ENCODE measurements around the gene SYK. TPM values are rescaled to one million over a fixed set of nuclear protein-coding genes. Genes with fewer than 3 reads are reported as not detected.

SYK gene
- total RNA-seq, 1 donor from 2014 or later: 88.9 TPM

- Histone ChIP-seq H3K4me3 (no peak overlapping the region), H3K27ac (no peak overlapping the region), H3K27me3 (ENCODE audit: low read depth) (no peaks in the 10 kb centered on the region), H3K9me3 (no peaks in the 10 kb centered on the region), H3K4me1 (no peaks in the 10 kb centered on the region), H3K36me3 (no peaks in the 10 kb centered on the region)
- DNase-seq (no peak), ATAC-seq (no peak)
- intact Hi-C loops (cut with DNase I): no loop called here
- TF ChIP-seq CTCF (IDR thresholded peaks at IDR 0.05): no peak
Observed at GRCh38 chr9:90903766-90904424, 102.3 kb downstream of the SYK start.

- peak; percentile 65 to 71 for ATAC-seq
- DNase-seq: peak; percentile 87
Observed at GRCh38 chr9:90904706-90905478, 103.3 kb downstream of the SYK start.

GRCh38 chr9:90905822-90906221 is 104.2 kb downstream of the SYK start:
- Histone ChIP-seq H3K4me3 (no peak overlapping the region), H3K4me1 (no peaks in the 10 kb centered on the region), H3K27me3 (ENCODE audit: low read depth) (no peaks in the 10 kb centered on the region), H3K36me3 (no peaks in the 10 kb centered on the region), H3K9me3 (no peaks in the 10 kb centered on the region), H3K27ac (no peak overlapping the region)
- no peak for TF ChIP-seq CTCF (IDR thresholded peaks at IDR 0.05)
- intact Hi-C loops (cut with DNase I): no loop called here
- ATAC-seq (no peak), DNase-seq (no peak)

More at GRCh38 chr9:90904706-90905478, 103.3 kb downstream of the SYK start:
- Histone ChIP-seq H3K4me1 (no peaks in the 10 kb centered on the region), H3K9me3 (no peaks in the 10 kb centered on the region), H3K27ac (no peak overlapping the region), H3K4me3 (no peak overlapping the region), H3K27me3 (ENCODE audit: low read depth) (no peaks in the 10 kb centered on the region), H3K36me3 (no peaks in the 10 kb centered on the region)
- no peak for TF ChIP-seq CTCF (IDR thresholded peaks at IDR 0.05)
- intact Hi-C loops (cut with DNase I): no loop called here

GRCh38 chr9:90906316-90907055 is 104.9 kb downstream of the SYK start:
- Histone ChIP-seq H3K27ac (no peak overlapping the region), H3K36me3 (no peaks in the 10 kb centered on the region), H3K4me3 (no peak overlapping the region), H3K4me1 (no peaks in the 10 kb centered on the region), H3K9me3 (no peaks in the 10 kb centered on the region), H3K27me3 (ENCODE audit: low read depth) (no peaks in the 10 kb centered on the region)
- no peak for TF ChIP-seq CTCF (IDR thresholded peaks at IDR 0.05)
- DNase-seq: no peak
- ATAC-seq: no peak
- intact Hi-C loops (cut with DNase I): no loop called here

- intact Hi-C loops (cut with DNase I): no loop called here
- no peaks in the 10 kb centered on the region for H3K36me3 ChIP-seq
- no peak overlapping the region for H3K4me3 ChIP-seq
- no peaks in the 10 kb centered on the region for H3K27me3 ChIP-seq (ENCODE audit: low read depth)
- H3K27ac ChIP-seq: no peak overlapping the region
- ATAC-seq (no peak), DNase-seq (no peak)
- no peaks in the 10 kb centered on the region for H3K9me3 ChIP-seq
- TF ChIP-seq CTCF (IDR thresholded peaks at IDR 0.05): no peak
- H3K4me1 ChIP-seq: no peaks in the 10 kb centered on the region
Observed at GRCh38 chr9:90907056-90907445, 105.4 kb downstream of the SYK start.
